ENCODE data around the gene ANAPC16.

- peak; percentile 35 for TF ChIP-seq CTCF (IDR thresholded peaks at IDR 0.05; ENCODE audit: borderline replicate concordance, extremely low read depth, low read length, poor library complexity, severe bottlenecking)
- TF ChIP-seq EZH2 (IDR thresholded peaks at IDR 0.05; ENCODE audit: borderline replicate concordance, low read depth, low read length, severe bottlenecking), result no peak
Measured at GRCh38 chr10:72278668-72279393, 63.0 kb downstream of the ANAPC16 start.

Data from DND-41 (cell line).